Tibial nerve (tissue), 4 donors: Measurements from ENCODE around the gene BOLA3.
A peak's percentile ranks its signal among the peaks of the same experiment; 100 is the strongest.

Source experiments
- EP300 ChIP-seq, 2 donors: sonication (generic); formaldehyde crosslinking; IDR thresholded peaks; one replicate each; pipeline ENCODE4 v1.6.1; 2017; ENCODE audit warnings: antibody characterized with exemption in 2 of 2, mild to moderate bottlenecking in 1 of 2
- POLR2A ChIP-seq, 2 donors: fragments of 450-650 bp; IDR thresholded peaks; one replicate each; pipeline ENCODE4 v1.6.1; 2017; ENCODE audit warnings: antibody characterized with exemption in 2 of 2, mild to moderate bottlenecking in 2 of 2, moderate library complexity in 2 of 2
- TF ChIP-seq, protein P1 (sequence below), 5 experiments: fragments of 200-600 bp in 3 of 5; fragments of 450-650 bp in 2 of 5; sonication (generic) in 3 of 5; IDR thresholded peaks; one replicate each; pipeline ENCODE4 v1.5.1; 2016 to 2019; ENCODE audit warnings: antibody characterized with exemption in 5 of 5, mild to moderate bottlenecking in 3 of 5, moderate library complexity in 2 of 5

DNA sequence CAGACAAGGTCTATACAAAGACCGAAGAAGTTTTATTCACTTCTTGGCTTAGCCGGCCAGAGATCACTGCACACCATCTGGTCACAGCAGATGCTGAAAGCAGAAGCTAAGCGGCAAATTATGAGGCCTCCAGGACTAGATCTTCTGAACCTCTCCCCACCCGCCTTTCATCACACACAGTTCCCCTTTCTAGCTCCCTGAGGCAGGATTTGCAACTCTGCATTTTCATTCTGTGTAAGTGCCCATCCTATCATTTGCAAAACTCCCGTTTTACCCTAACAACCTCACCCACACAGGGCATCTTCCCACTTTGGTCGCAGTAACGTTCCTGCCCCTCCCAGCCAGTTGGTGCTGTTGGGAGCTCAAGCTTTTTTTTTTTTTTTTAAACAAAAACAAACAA lies 34.0 kb upstream of the BOLA3 start:
- TF ChIP-seq POLR2A (IDR thresholded peaks at IDR 0.05) (no peak), EP300 (IDR thresholded peaks at IDR 0.05) (peak in 1 of 2 donors; percentile 63)
- TF ChIP-seq, protein P1, sequence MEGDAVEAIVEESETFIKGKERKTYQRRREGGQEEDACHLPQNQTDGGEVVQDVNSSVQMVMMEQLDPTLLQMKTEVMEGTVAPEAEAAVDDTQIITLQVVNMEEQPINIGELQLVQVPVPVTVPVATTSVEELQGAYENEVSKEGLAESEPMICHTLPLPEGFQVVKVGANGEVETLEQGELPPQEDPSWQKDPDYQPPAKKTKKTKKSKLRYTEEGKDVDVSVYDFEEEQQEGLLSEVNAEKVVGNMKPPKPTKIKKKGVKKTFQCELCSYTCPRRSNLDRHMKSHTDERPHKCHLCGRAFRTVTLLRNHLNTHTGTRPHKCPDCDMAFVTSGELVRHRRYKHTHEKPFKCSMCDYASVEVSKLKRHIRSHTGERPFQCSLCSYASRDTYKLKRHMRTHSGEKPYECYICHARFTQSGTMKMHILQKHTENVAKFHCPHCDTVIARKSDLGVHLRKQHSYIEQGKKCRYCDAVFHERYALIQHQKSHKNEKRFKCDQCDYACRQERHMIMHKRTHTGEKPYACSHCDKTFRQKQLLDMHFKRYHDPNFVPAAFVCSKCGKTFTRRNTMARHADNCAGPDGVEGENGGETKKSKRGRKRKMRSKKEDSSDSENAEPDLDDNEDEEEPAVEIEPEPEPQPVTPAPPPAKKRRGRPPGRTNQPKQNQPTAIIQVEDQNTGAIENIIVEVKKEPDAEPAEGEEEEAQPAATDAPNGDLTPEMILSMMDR (IDR thresholded peaks at IDR 0.05), result no peak
